GM23248 (cell line): ENCODE data around the gene POMT2. TPM values are rescaled to one million over a fixed set of nuclear protein-coding genes. Genes with fewer than 3 reads are reported as not detected.

Experiments used
- DNase-seq: peaks from one replicate; pipeline ENCODE4 v3.0.0-alpha.2; 2015
- H2AFZ ChIP-seq: fragments of 200-600 bp; sonication (generic); 2 replicates; pipeline ENCODE4 v1.6.1; 2016; ENCODE audit warnings: antibody characterized with exemption
- H3F3A ChIP-seq: fragments of 200-600 bp; sonication (generic); 2 replicates; pipeline ENCODE4 v1.6.1; 2016; ENCODE audit warnings: mild to moderate bottlenecking, antibody characterized with exemption, mixed run types; ENCODE audit not compliant: insufficient read depth
- H3K27ac ChIP-seq: fragments of 200-600 bp; sonication (generic); 2 replicates; pipeline ENCODE4 v1.5.1; 2016; ENCODE audit warnings: mild to moderate bottlenecking
- H3K27me3 ChIP-seq: fragments of 200-600 bp; sonication (generic); replicated peaks from 2 replicates; pipeline ENCODE4 v1.6.1; 2016; ENCODE audit warnings: mild to moderate bottlenecking; ENCODE audit not compliant: insufficient read depth
- H3K36me3 ChIP-seq: fragments of 200-600 bp; sonication (generic); 2 replicates; pipeline ENCODE4 v1.6.1; 2016; ENCODE audit warnings: low read depth, mild to moderate bottlenecking
- H3K4me1 ChIP-seq: fragments of 200-600 bp; sonication (generic); 2 replicates; pipeline ENCODE4 v1.6.1; 2016; ENCODE audit warnings: mild to moderate bottlenecking; ENCODE audit not compliant: insufficient read depth
- H3K4me2 ChIP-seq: fragments of 200-600 bp; sonication (generic); one replicate; pipeline ENCODE4 v1.6.1; 2016; ENCODE audit warnings: mild to moderate bottlenecking; ENCODE audit not compliant: unreplicated experiment
- H3K4me3 ChIP-seq: fragments of 200-600 bp; sonication (generic); 2 replicates; pipeline ENCODE4 v1.5.1; 2016; ENCODE audit warnings: mild to moderate bottlenecking
- H3K79me2 ChIP-seq: fragments of 200-600 bp; sonication (generic); 2 replicates; pipeline ENCODE4 v1.6.1; 2016; ENCODE audit warnings: mild to moderate bottlenecking; ENCODE audit not compliant: insufficient read depth
- H3K9ac ChIP-seq: fragments of 200-600 bp; sonication (generic); 2 replicates; pipeline ENCODE4 v1.6.1; 2016; ENCODE audit warnings: mild to moderate bottlenecking
- H3K9me2 ChIP-seq: fragments of 200-600 bp; sonication (generic); 2 replicates; pipeline ENCODE4 v1.6.1; 2016; ENCODE audit warnings: mixed run types, mild to moderate bottlenecking, moderate library complexity; ENCODE audit not compliant: insufficient read depth
- H3K9me3 ChIP-seq: fragments of 200-600 bp; sonication (generic); one replicate; pipeline ENCODE4 v1.6.1; 2017; ENCODE audit warnings: low read depth
- H4K20me1 ChIP-seq: fragments of 200-600 bp; sonication (generic); 2 replicates; pipeline ENCODE4 v1.6.0; 2016; ENCODE audit not compliant: insufficient read depth
- EZH2 ChIP-seq: fragments of 200-600 bp; sonication (generic); IDR thresholded peaks from 2 replicates; pipeline ENCODE4 v1.6.1; 2018; ENCODE audit warnings: antibody characterized with exemption, mild to moderate bottlenecking; ENCODE audit not compliant: insufficient read depth, poor library complexity, severe bottlenecking
- EZH2phosphoT487 ChIP-seq: fragments of 200-600 bp; sonication (generic); IDR thresholded peaks from 2 replicates; pipeline ENCODE4 v1.6.1; 2018; ENCODE audit warnings: antibody characterized with exemption, moderate library complexity, mild to moderate bottlenecking, low read depth; ENCODE audit not compliant: insufficient read depth
- whole genome bisulfite sequencing, 2 experiments: methylation state at CpG; one replicate each; pipeline ENCODE4 v1.1.6; 2015 to 2017; ENCODE audit warnings: low lambda C conversion rate in 2 of 2, low coverage in 1 of 2; ENCODE audit errors: missing lambda C conversion rate in 2 of 2; 5-methylcytosine and 5-hydroxymethylcytosine counted together
- in situ Hi-C: fragments of 300-500 bp; cut with MboI; formaldehyde crosslinking; loops from 2 replicates; pipeline ENCODE4 v1.15.0; 2020
- polyA plus RNA-seq: library from polyadenylated mRNA; unstranded; fragments of >200 nt; fragmentation: Nextera tagmentation; extraction: Ambion mirVana; gene quantifications from 2 replicates; pipeline ENCODE4 v1.2.1, GENCODE V29; 2016
- total RNA-seq: library from RNA; depleted of rRNA; stranded (reverse); fragments of >200 nt; shearing (Covaris generic); gene quantifications from 2 replicates; pipeline ENCODE4 v1.2.3, GENCODE V29; 2014

The POMT2 gene
- total and polyA plus RNA-seq, 2 experiments from 2014 or later: 20.7 to 28.3 TPM

- Histone ChIP-seq H3K27ac (peak overlapping the region; percentile 67), H3K9me2 (no peaks in the 10 kb centered on the region), H3K4me3 (no peak overlapping the region), H3K9ac (peak overlapping the region; percentile 52), H3K4me2 (peak overlapping the region; percentile 46), H3K4me1 (peaks cover 29% of the 10 kb centered on the region), H2AFZ (no peak overlapping the region), H3F3A (peaks cover 23% of the 10 kb centered on the region), H3K27me3 (no peaks in the 10 kb centered on the region), H3K36me3 (no peaks in the 10 kb centered on the region), H4K20me1 (no peaks in the 10 kb centered on the region), H3K9me3 (no peaks in the 10 kb centered on the region), H3K79me2 (peaks cover 53% of the 10 kb centered on the region)
- DNase-seq: no peak
- in situ Hi-C loops: no loop called here
- 88 to 100% methylated on average over 1 of the region's 1 CpG for WGBS, 2 experiments
- TF ChIP-seq EZH2 (no peak), EZH2phosphoT487 (no peak)
Observed at GRCh38 chr14:77313371-77313770, 7.3 kb downstream of the POMT2 start.

GRCh38 chr14:77311217-77311616 lies 9.5 kb downstream of the POMT2 start:
- no peaks in the 10 kb centered on the region for H3K9me3 ChIP-seq
- H3K4me1 ChIP-seq: peaks cover 43% of the 10 kb centered on the region
- no peaks in the 10 kb centered on the region for H3K36me3 ChIP-seq
- no peak overlapping the region for H3K9ac ChIP-seq
- H3K9me2 ChIP-seq: no peaks in the 10 kb centered on the region
- peaks cover 36% of the 10 kb centered on the region for H3K79me2 ChIP-seq
- TF ChIP-seq EZH2phosphoT487: 0 out of 2 replicates have a peak, but pooled peaks have one; percentile 63
- TF ChIP-seq EZH2: no peak
- H3K27me3 ChIP-seq: no peaks in the 10 kb centered on the region
- no peaks in the 10 kb centered on the region for H4K20me1 ChIP-seq
- peak; percentile 77 for DNase-seq
- peaks cover 36% of the 10 kb centered on the region for H3F3A ChIP-seq
- H3K27ac ChIP-seq: 0 out of 2 replicates have a peak overlapping the region, but pooled peaks have one; percentile 2
- no peak overlapping the region for H3K4me3 ChIP-seq
- WGBS, 2 experiments: 71 to 77% methylated on average over 2 of the region's 2 CpGs
- no peak overlapping the region for H2AFZ ChIP-seq
- peak overlapping the region; percentile 20 for H3K4me2 ChIP-seq
- in situ Hi-C loops: no loop called here

GRCh38 chr14:77310026-77310425 lies 10.7 kb downstream of the POMT2 start:
- Histone ChIP-seq H3K27ac (0 out of 2 replicates have a peak overlapping the region, but pooled peaks have one; percentile 9), H3K9me2 (no peaks in the 10 kb centered on the region), H3K4me2 (no peak overlapping the region), H3K36me3 (no peaks in the 10 kb centered on the region), H3K4me3 (no peak overlapping the region), H3K9me3 (no peaks in the 10 kb centered on the region), H2AFZ (no peak overlapping the region), H3F3A (peaks cover 40% of the 10 kb centered on the region), H3K27me3 (no peaks in the 10 kb centered on the region), H3K4me1 (peaks cover 46% of the 10 kb centered on the region), H4K20me1 (no peaks in the 10 kb centered on the region), H3K79me2 (peaks cover 29% of the 10 kb centered on the region), H3K9ac (no peak overlapping the region)
- no peak for TF ChIP-seq EZH2phosphoT487
- no peak for TF ChIP-seq EZH2
- in situ Hi-C loops: no loop called here
- DNase-seq: peak; percentile 78
- WGBS, 2 experiments: 53 to 54% methylated on average over 4 of the region's 4 CpGs

- Histone ChIP-seq H4K20me1 (no peaks in the 10 kb centered on the region), H2AFZ (no peak overlapping the region), H3K9me2 (no peaks in the 10 kb centered on the region), H3K4me1 (peaks cover 47% of the 10 kb centered on the region), H3K27ac (no peak overlapping the region), H3K9me3 (no peaks in the 10 kb centered on the region), H3K27me3 (no peaks in the 10 kb centered on the region), H3K79me2 (peaks cover 29% of the 10 kb centered on the region), H3K4me3 (no peak overlapping the region), H3K36me3 (no peaks in the 10 kb centered on the region), H3F3A (peaks cover 39% of the 10 kb centered on the region), H3K9ac (no peak overlapping the region), H3K4me2 (no peak overlapping the region)
- WGBS, 2 experiments: 96 to 97% methylated on average over 4 of the region's 4 CpGs
- TF ChIP-seq EZH2 (no peak), EZH2phosphoT487 (no peak)
- DNase-seq: no peak
- in situ Hi-C loops: no loop called here
Observed at GRCh38 chr14:77309131-77309530, 11.6 kb downstream of the POMT2 start.
